Peyer's patch (tissue), 4 donors: ENCODE data around the gene LUZP1. TPM values are rescaled to one million over a fixed set of nuclear protein-coding genes. Genes with fewer than 3 reads are reported as not detected.
A peak's percentile ranks its signal among the peaks of the same experiment; 100 is the strongest.
"Not testable (repeated sequence)": the region's sequence is repeated elsewhere in the genome, so short reads cannot be mapped to it uniquely, and the experiment has no call there.

Experiments used
- DNase-seq, 3 donors: peaks; one replicate each; pipeline ENCODE4 v3.0.0-alpha.2; 2017 to 2019
- H3K27ac ChIP-seq, 4 donors: fragments of 200-600 bp; sonication (generic); one replicate each; pipeline ENCODE4 v1.5.1; 2016 to 2019
- H3K27me3 ChIP-seq, 2 donors: fragments of 200-600 bp; sonication (generic); one replicate each; pipeline ENCODE4 v1.5.1; 2019
- H3K36me3 ChIP-seq, 3 donors: fragments of 200-600 bp; sonication (generic); one replicate each; pipeline ENCODE4 v1.5.1; 2016 to 2019
- H3K4me1 ChIP-seq, 4 donors: fragments of 200-600 bp; sonication (generic); one replicate each; pipeline ENCODE4 v1.5.1; 2016 to 2019
- H3K4me3 ChIP-seq, 4 donors: fragments of 200-600 bp; sonication (generic); 1 replicate in 3 of 4; 2 replicates in 1 of 4; pipeline ENCODE4 v1.5.1; 2016 to 2019; ENCODE audit warnings: mild to moderate bottlenecking in 1 of 4
- H3K9me3 ChIP-seq, 4 donors: fragments of 200-600 bp; sonication (generic); one replicate each; pipeline ENCODE4 v1.5.1; 2016 to 2019; ENCODE audit warnings: mild to moderate bottlenecking in 1 of 4
- CTCF ChIP-seq, 6 experiments: fragments of 450-650 bp in 4 of 6; fragments of 200-600 bp in 2 of 6; sonication (generic) in 1 of 6; IDR thresholded peaks; one replicate each; pipeline ENCODE4 v1.5.1; 2017 to 2019; ENCODE audit warnings: antibody characterized with exemption in 6 of 6, mild to moderate bottlenecking in 3 of 6, moderate library complexity in 1 of 6
- POLR2A ChIP-seq, 2 donors: fragments of 450-650 bp; IDR thresholded peaks; one replicate each; pipeline ENCODE4 v1.5.1; 2017; ENCODE audit warnings: antibody characterized with exemption in 2 of 2, mild to moderate bottlenecking in 2 of 2, moderate library complexity in 2 of 2
- total RNA-seq, 4 donors: library from RNA; depleted of rRNA; stranded (reverse); fragments of >200 nt; gene quantifications; one replicate each; pipeline ENCODE4 v1.1.0, GENCODE V29; 2016

Gene LUZP1
- total RNA-seq, 4 donors from 2014 or later = 38.8 to 92.8 (median 70.4) TPM

- Histone ChIP-seq H3K4me3 (no peak overlapping the region), H3K36me3 (no peaks in the 10 kb centered on the region), H3K4me1 (peaks cover 0 to 2% (median 0%) of the 10 kb centered on the region in 4 donors), H3K9me3 (no peaks in the 10 kb centered on the region), H3K27ac (no peak overlapping the region), H3K27me3 (no peaks in the 10 kb centered on the region)
- no peak for DNase-seq
- TF ChIP-seq POLR2A (IDR thresholded peaks at IDR 0.05) (no peak), CTCF (IDR thresholded peaks at IDR 0.05) (no peak)
Measured at GRCh38 chr1:23194119-23194984, 25.7 kb upstream of the LUZP1 start.

GRCh38 chr1:23193391-23194118 lies 24.9 kb upstream of the LUZP1 start:
- no peaks in the 10 kb centered on the region for H3K27me3 ChIP-seq
- H3K4me3 ChIP-seq = no peak overlapping the region
- DNase-seq = no peak
- peaks cover 0 to 10% (median 0%) of the 10 kb centered on the region in 4 donors for H3K4me1 ChIP-seq
- H3K36me3 ChIP-seq = no peaks in the 10 kb centered on the region
- H3K9me3 ChIP-seq = no peaks in the 10 kb centered on the region
- TF ChIP-seq CTCF (IDR thresholded peaks at IDR 0.05) (no peak), POLR2A (IDR thresholded peaks at IDR 0.05) (no peak)
- H3K27ac ChIP-seq = no peak overlapping the region

GRCh38 chr1:23191199-23191598 lies 22.5 kb upstream of the LUZP1 start:
- no peaks in the 10 kb centered on the region for H3K27me3 ChIP-seq
- TF ChIP-seq POLR2A (IDR thresholded peaks at IDR 0.05) (no peak), CTCF (IDR thresholded peaks at IDR 0.05) (no peak)
- H3K36me3 ChIP-seq = no peaks in the 10 kb centered on the region
- no peaks in the 10 kb centered on the region for H3K9me3 ChIP-seq
- no peak for DNase-seq
- H3K4me1 ChIP-seq = peaks cover 0 to 18% (median 0%) of the 10 kb centered on the region in 4 donors
- no peak overlapping the region for H3K4me3 ChIP-seq
- no peak overlapping the region for H3K27ac ChIP-seq

GRCh38 chr1:23188936-23189452 lies 20.3 kb upstream of the LUZP1 start:
- H3K9me3 ChIP-seq, DNase-seq, H3K4me3 ChIP-seq, H3K36me3 ChIP-seq, H3K27me3 ChIP-seq: not testable (repeated sequence)
- H3K27ac ChIP-seq = peak overlapping the region in 2 of 4 donors; percentile 77 to 82
- peaks cover 0 to 25% (median 0%) of the 10 kb centered on the region in 4 donors for H3K4me1 ChIP-seq

- DNase-seq = peak in 1 of 3 donors; percentile 62
- Histone ChIP-seq H3K27ac (peak overlapping the region in 3 of 4 donors; percentile 36 to 82 (median 77)), H3K36me3 (no peaks in the 10 kb centered on the region), H3K9me3 (no peaks in the 10 kb centered on the region), H3K27me3 (no peaks in the 10 kb centered on the region), H3K4me1 (peaks cover 0 to 26% (median 0%) of the 10 kb centered on the region in 4 donors), H3K4me3 (no peak overlapping the region)
- TF ChIP-seq CTCF (IDR thresholded peaks at IDR 0.05) (no peak), POLR2A (IDR thresholded peaks at IDR 0.05) (no peak)
Measured at GRCh38 chr1:23188434-23188884, 19.8 kb upstream of the LUZP1 start.
